ENCODE measurements around the gene NTHL1. TPM values are rescaled to one million over a fixed set of nuclear protein-coding genes. Genes with fewer than 3 reads are reported as not detected.

NTHL1 gene
- total and polyA plus RNA-seq, 2 of the 13 experiments (the other 11 are each of a cell fraction or from before 2014, with no cell fraction given) = 47.5 to 64.9 TPM

- TF ChIP-seq, protein P1, sequence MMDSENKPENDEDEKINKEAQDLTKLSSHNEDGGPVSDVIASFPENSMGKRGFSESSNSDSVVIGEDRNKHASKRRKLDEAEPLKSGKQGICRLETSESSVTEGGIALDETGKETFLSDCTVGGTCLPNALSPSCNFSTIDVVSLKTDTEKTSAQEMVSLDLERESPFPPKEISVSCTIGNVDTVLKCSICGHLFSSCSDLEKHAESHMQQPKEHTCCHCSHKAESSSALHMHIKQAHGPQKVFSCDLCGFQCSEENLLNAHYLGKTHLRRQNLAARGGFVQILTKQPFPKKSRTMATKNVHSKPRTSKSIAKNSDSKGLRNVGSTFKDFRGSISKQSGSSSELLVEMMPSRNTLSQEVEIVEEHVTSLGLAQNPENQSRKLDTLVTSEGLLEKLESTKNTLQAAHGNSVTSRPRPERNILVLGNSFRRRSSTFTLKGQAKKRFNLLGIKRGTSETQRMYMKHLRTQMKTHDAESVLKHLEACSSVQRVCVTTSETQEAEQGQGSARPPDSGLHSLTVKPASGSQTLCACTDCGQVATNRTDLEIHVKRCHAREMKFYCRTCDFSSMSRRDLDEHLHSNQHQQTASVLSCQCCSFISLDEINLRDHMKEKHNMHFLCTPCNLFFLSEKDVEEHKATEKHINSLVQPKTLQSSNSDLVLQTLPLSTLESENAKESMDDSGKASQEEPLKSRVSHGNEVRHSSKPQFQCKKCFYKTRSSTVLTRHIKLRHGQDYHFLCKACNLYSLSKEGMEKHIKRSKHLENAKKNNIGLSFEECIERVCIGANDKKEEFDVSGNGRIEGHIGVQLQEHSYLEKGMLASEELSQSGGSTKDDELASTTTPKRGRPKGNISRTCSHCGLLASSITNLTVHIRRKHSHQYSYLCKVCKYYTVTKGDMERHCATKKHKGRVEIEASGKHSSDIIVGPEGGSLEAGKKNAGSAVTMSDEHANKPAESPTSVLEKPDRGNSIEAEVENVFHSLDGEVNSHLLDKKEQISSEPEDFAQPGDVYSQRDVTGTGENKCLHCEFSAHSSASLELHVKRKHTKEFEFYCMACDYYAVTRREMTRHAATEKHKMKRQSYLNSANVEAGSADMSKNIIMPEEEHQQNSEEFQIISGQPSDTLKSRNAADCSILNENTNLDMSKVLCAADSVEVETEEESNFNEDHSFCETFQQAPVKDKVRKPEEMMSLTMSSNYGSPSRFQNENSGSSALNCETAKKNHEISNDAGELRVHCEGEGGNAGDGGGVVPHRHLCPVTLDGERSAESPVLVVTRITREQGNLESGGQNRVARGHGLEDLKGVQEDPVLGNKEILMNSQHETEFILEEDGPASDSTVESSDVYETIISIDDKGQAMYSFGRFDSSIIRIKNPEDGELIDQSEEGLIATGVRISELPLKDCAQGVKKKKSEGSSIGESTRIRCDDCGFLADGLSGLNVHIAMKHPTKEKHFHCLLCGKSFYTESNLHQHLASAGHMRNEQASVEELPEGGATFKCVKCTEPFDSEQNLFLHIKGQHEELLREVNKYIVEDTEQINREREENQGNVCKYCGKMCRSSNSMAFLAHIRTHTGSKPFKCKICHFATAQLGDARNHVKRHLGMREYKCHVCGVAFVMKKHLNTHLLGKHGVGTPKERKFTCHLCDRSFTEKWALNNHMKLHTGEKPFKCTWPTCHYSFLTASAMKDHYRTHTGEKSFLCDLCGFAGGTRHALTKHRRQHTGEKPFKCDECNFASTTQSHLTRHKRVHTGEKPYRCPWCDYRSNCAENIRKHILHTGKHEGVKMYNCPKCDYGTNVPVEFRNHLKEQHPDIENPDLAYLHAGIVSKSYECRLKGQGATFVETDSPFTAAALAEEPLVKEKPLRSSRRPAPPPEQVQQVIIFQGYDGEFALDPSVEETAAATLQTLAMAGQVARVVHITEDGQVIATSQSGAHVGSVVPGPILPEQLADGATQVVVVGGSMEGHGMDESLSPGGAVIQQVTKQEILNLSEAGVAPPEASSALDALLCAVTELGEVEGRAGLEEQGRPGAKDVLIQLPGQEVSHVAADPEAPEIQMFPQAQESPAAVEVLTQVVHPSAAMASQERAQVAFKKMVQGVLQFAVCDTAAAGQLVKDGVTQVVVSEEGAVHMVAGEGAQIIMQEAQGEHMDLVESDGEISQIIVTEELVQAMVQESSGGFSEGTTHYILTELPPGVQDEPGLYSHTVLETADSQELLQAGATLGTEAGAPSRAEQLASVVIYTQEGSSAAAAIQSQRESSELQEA (CRISPR knock-in tag; IDR thresholded peaks at IDR 0.05; ENCODE audit: not compliant biosample characterization) = peak; percentile 56
- peak; percentile 46; the same call in 1 of the 2 replicates for TF ChIP-seq ZNF598 (CRISPR knock-in tag; IDR thresholded peaks at IDR 0.05; ENCODE audit: borderline replicate concordance)
- TF ChIP-seq TGIF2 (CRISPR knock-in tag; IDR thresholded peaks at IDR 0.05) = peak; percentile 51
- TF ChIP-seq TRIM24 (CRISPR knock-in tag; IDR thresholded peaks at IDR 0.05) = no peak
- 0 out of 2 replicates have a peak, but pooled peaks have one; percentile 58 for TF ChIP-seq AKAP8 (CRISPR knock-in tag; IDR thresholded peaks at IDR 0.05)
- no peak for TF ChIP-seq MLX (CRISPR knock-in tag; IDR thresholded peaks at IDR 0.05)
- no peak for TF ChIP-seq GMEB2 (CRISPR knock-in tag; IDR thresholded peaks at IDR 0.05; ENCODE audit: low read depth)
- no peak for TF ChIP-seq MAFG (CRISPR knock-in tag; IDR thresholded peaks at IDR 0.05)
- TF ChIP-seq, protein P2, sequence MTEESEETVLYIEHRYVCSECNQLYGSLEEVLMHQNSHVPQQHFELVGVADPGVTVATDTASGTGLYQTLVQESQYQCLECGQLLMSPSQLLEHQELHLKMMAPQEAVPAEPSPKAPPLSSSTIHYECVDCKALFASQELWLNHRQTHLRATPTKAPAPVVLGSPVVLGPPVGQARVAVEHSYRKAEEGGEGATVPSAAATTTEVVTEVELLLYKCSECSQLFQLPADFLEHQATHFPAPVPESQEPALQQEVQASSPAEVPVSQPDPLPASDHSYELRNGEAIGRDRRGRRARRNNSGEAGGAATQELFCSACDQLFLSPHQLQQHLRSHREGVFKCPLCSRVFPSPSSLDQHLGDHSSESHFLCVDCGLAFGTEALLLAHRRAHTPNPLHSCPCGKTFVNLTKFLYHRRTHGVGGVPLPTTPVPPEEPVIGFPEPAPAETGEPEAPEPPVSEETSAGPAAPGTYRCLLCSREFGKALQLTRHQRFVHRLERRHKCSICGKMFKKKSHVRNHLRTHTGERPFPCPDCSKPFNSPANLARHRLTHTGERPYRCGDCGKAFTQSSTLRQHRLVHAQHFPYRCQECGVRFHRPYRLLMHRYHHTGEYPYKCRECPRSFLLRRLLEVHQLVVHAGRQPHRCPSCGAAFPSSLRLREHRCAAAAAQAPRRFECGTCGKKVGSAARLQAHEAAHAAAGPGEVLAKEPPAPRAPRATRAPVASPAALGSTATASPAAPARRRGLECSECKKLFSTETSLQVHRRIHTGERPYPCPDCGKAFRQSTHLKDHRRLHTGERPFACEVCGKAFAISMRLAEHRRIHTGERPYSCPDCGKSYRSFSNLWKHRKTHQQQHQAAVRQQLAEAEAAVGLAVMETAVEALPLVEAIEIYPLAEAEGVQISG (CRISPR knock-in tag; IDR thresholded peaks at IDR 0.05) = peak; percentile 88
- TF ChIP-seq, protein P3, sequence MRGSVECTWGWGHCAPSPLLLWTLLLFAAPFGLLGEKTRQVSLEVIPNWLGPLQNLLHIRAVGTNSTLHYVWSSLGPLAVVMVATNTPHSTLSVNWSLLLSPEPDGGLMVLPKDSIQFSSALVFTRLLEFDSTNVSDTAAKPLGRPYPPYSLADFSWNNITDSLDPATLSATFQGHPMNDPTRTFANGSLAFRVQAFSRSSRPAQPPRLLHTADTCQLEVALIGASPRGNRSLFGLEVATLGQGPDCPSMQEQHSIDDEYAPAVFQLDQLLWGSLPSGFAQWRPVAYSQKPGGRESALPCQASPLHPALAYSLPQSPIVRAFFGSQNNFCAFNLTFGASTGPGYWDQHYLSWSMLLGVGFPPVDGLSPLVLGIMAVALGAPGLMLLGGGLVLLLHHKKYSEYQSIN (CRISPR knock-in tag; IDR thresholded peaks at IDR 0.05; ENCODE audit: borderline replicate concordance) = no peak
Observed at GRCh38 chr16:2003827-2004641, 43.6 kb downstream of the NTHL1 start (continued).
